ENCODE data around the gene NPAS3.

Gene NPAS3

DNA sequence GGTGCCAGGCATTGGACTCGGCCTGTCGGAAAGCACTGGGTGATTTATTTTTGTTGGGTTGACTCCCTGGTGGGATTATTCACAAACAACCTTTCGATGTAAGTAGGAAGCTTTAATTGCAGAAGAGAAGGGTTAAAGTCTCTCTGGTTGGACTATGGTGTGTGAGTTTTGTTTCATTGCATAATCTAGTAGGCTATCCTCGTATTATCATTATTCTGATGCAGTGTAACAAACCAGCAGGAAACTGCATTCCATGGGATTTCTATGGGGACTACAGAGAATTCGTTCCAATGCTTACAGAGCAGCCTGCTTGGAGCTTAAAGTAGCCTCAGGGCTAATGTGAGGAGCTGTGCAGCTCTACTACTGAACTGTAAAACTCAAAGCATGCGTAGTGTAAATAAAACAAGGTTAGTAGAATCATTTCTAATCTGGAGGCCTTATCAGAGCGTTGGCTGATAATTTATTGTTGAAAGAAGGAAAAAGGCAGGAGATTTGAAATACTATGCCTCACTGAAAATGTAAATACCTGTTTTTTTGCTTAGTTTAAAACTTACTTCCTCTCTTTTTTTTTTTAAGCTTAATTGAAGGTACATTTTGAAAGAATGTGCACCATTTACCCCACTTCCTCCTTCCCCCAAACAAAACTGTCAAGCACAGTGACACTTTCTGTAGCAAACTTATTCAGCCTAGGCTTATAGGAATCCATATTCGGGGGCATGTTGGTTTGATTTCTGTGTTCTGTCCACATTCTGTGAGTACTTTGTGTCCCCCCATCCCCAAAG, 226.7 kb downstream of the NPAS3 start:
- Histone ChIP-seq H3K4me1 (ENCODE audit: insufficient read depth, low read length) (no peaks in the 10 kb centered on the region), H3K9ac (ENCODE audit: low read depth, low read length) (no peak overlapping the region), H3K4me2 (ENCODE audit: insufficient read depth, low read length) (no peak overlapping the region), H3K4me3 (ENCODE audit: low read depth in 1 of 2, low read length in 2 of 2) (no peak overlapping the region), H2AFZ (ENCODE audit: low read depth, low read length) (no peak overlapping the region), H3K27me3 (ENCODE audit: insufficient read depth, low read length, poor library complexity) (no peaks in the 10 kb centered on the region), H3K9me3 (ENCODE audit: insufficient read depth, low read length, severe bottlenecking) (no peaks in the 10 kb centered on the region), H3K27ac (ENCODE audit: low read length) (no peak overlapping the region), H4K20me1 (ENCODE audit: insufficient read depth, low read length) (no peaks in the 10 kb centered on the region), H3K79me2 (ENCODE audit: insufficient read depth, low read length) (no peaks in the 10 kb centered on the region), H3K36me3 (ENCODE audit: insufficient read depth, low read length) (no peaks in the 10 kb centered on the region)
- ATAC-seq (ENCODE audit: insufficient read depth, low read depth) (no peak), DNase-seq (no peak)
- no peak for TF ChIP-seq EZH2 (IDR thresholded peaks at IDR 0.05; ENCODE audit: borderline replicate concordance, low read depth, low read length, severe bottlenecking)
- TF ChIP-seq, protein P1, sequence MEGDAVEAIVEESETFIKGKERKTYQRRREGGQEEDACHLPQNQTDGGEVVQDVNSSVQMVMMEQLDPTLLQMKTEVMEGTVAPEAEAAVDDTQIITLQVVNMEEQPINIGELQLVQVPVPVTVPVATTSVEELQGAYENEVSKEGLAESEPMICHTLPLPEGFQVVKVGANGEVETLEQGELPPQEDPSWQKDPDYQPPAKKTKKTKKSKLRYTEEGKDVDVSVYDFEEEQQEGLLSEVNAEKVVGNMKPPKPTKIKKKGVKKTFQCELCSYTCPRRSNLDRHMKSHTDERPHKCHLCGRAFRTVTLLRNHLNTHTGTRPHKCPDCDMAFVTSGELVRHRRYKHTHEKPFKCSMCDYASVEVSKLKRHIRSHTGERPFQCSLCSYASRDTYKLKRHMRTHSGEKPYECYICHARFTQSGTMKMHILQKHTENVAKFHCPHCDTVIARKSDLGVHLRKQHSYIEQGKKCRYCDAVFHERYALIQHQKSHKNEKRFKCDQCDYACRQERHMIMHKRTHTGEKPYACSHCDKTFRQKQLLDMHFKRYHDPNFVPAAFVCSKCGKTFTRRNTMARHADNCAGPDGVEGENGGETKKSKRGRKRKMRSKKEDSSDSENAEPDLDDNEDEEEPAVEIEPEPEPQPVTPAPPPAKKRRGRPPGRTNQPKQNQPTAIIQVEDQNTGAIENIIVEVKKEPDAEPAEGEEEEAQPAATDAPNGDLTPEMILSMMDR (IDR thresholded peaks at IDR 0.05; ENCODE audit: borderline replicate concordance, extremely low read depth, low read length, poor library complexity, severe bottlenecking) = no peak

DNA sequence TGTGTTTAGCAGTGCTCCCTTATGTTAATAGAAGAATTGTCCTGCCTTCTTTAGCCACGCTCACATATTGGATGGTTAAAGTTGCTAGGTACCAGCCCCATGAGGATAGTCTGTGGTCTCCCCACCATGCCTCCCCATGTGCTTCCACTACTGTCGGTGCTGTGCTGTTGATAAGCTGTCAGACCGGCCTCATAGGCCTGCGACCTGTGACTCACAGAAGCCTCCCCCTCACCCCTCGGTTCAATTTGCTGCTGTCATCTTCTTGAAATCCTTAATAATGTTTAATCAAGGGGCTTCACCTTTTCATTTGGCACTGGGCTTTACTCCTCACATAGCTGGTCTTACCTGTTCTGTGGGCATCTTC, 227.2 kb downstream of the NPAS3 start:
- Histone ChIP-seq H3K79me2 (ENCODE audit: insufficient read depth, low read length) (no peaks in the 10 kb centered on the region), H3K27me3 (ENCODE audit: insufficient read depth, low read length, poor library complexity) (no peaks in the 10 kb centered on the region), H3K4me2 (ENCODE audit: insufficient read depth, low read length) (no peak overlapping the region), H3K27ac (ENCODE audit: low read length) (no peak overlapping the region), H3K36me3 (ENCODE audit: insufficient read depth, low read length) (no peaks in the 10 kb centered on the region), H2AFZ (ENCODE audit: low read depth, low read length) (no peak overlapping the region), H3K9me3 (ENCODE audit: insufficient read depth, low read length, severe bottlenecking) (no peaks in the 10 kb centered on the region), H3K4me3 (ENCODE audit: low read depth in 1 of 2, low read length in 2 of 2) (no peak overlapping the region), H3K9ac (ENCODE audit: low read depth, low read length) (no peak overlapping the region), H3K4me1 (ENCODE audit: insufficient read depth, low read length) (no peaks in the 10 kb centered on the region), H4K20me1 (ENCODE audit: insufficient read depth, low read length) (no peaks in the 10 kb centered on the region)
- no peak for ATAC-seq (ENCODE audit: insufficient read depth, low read depth)
- TF ChIP-seq, protein P1 (IDR thresholded peaks at IDR 0.05; ENCODE audit: borderline replicate concordance, extremely low read depth, low read length, poor library complexity, severe bottlenecking) = no peak
- no peak for TF ChIP-seq EZH2 (IDR thresholded peaks at IDR 0.05; ENCODE audit: borderline replicate concordance, low read depth, low read length, severe bottlenecking)
- DNase-seq = no peak

DNA sequence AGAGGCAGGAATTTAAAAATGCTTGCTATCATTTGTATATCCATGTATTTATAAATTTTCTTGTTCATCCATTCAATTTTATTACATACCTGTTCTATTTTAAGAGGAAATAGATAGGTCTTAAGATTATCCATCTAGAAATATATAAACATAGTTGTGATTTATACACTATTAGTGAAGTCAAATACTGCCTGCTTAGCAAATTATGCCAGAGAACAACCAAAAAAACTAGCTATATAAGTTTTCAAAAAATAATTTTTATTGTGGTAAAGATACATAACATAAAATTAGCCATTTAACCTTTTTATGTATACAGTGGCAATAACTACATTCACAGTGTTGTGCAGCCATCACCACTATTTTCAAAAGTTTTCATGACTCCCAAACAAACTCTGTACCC, 237.3 kb downstream of the NPAS3 start:
- Histone ChIP-seq H3K4me3 (ENCODE audit: low read depth in 1 of 2, low read length in 2 of 2) (no peak overlapping the region), H4K20me1 (ENCODE audit: insufficient read depth, low read length) (no peaks in the 10 kb centered on the region), H3K4me2 (ENCODE audit: insufficient read depth, low read length) (no peak overlapping the region), H3K27ac (ENCODE audit: low read length) (no peak overlapping the region), H3K9ac (ENCODE audit: low read depth, low read length) (no peak overlapping the region), H3K9me3 (ENCODE audit: insufficient read depth, low read length, severe bottlenecking) (no peaks in the 10 kb centered on the region), H3K4me1 (ENCODE audit: insufficient read depth, low read length) (no peaks in the 10 kb centered on the region), H3K79me2 (ENCODE audit: insufficient read depth, low read length) (no peaks in the 10 kb centered on the region), H3K27me3 (ENCODE audit: insufficient read depth, low read length, poor library complexity) (no peaks in the 10 kb centered on the region), H3K36me3 (ENCODE audit: insufficient read depth, low read length) (no peaks in the 10 kb centered on the region), H2AFZ (ENCODE audit: low read depth, low read length) (no peak overlapping the region)
- ATAC-seq (ENCODE audit: insufficient read depth, low read depth) (no peak), DNase-seq (no peak)
- no peak for TF ChIP-seq EZH2 (IDR thresholded peaks at IDR 0.05; ENCODE audit: borderline replicate concordance, low read depth, low read length, severe bottlenecking)
- TF ChIP-seq, protein P1 (IDR thresholded peaks at IDR 0.05; ENCODE audit: borderline replicate concordance, extremely low read depth, low read length, poor library complexity, severe bottlenecking) = no peak

All from DND-41 (cell line).